Glutamatergic neuron (in vitro differentiated cells): ENCODE measurements around the gene NFKBIL1. TPM values are rescaled to one million over a fixed set of nuclear protein-coding genes. Genes with fewer than 3 reads are reported as not detected.
A peak's percentile ranks its signal among the peaks of the same experiment; 100 is the strongest.

ENCODE experiments used
- DNase-seq: peaks from one replicate; pipeline ENCODE4 v3.0.0; 2022
- H3K27ac Mint-ChIP-seq: one replicate; pipeline ENCODE4 v1.8.0; 2020; ENCODE audit warnings: mild to moderate bottlenecking, mixed read lengths, inconsistent platforms; ENCODE audit not compliant: unreplicated experiment
- H3K27me3 Mint-ChIP-seq: one replicate; pipeline ENCODE4 v1.8.0; 2020; ENCODE audit warnings: mild to moderate bottlenecking, moderate library complexity, mixed read lengths, inconsistent platforms; ENCODE audit not compliant: unreplicated experiment
- H3K36me3 Mint-ChIP-seq: one replicate; pipeline ENCODE4 v1.8.0; 2020; ENCODE audit warnings: mild to moderate bottlenecking, mixed read lengths, inconsistent platforms; ENCODE audit not compliant: unreplicated experiment
- H3K4me1 Mint-ChIP-seq: one replicate; pipeline ENCODE4 v1.8.0; 2020; ENCODE audit warnings: mild to moderate bottlenecking, low read depth, mixed read lengths, inconsistent platforms; ENCODE audit not compliant: unreplicated experiment
- H3K4me3 Mint-ChIP-seq: one replicate; pipeline ENCODE4 v1.8.0; 2020; ENCODE audit warnings: mild to moderate bottlenecking, mixed read lengths, inconsistent platforms; ENCODE audit not compliant: unreplicated experiment
- H3K9me3 Mint-ChIP-seq: one replicate; pipeline ENCODE4 v1.8.0; 2020; ENCODE audit warnings: mild to moderate bottlenecking, moderate library complexity, mixed read lengths, inconsistent platforms; ENCODE audit not compliant: unreplicated experiment
- total RNA-seq: library from RNA; stranded (reverse); fragmentation: NEBNext Ultra II Directional; extraction: Animal tissue kit (Norgen Biotek cat#: 25700); gene quantifications from one replicate; pipeline ENCODE4 v1.2.1, GENCODE V29; 2021; ENCODE audit not compliant: unreplicated experiment
- TF ChIP-seq, protein P1 (sequence below): fragments of 200-600 bp; sonication (generic); IDR thresholded peaks from one replicate; pipeline ENCODE4 v1.5.0; 2021; ENCODE audit not compliant: partially characterized antibody, unreplicated experiment

The NFKBIL1 gene
- total RNA-seq, 1 donor from 2014 or later: 29.8 TPM

DNA sequence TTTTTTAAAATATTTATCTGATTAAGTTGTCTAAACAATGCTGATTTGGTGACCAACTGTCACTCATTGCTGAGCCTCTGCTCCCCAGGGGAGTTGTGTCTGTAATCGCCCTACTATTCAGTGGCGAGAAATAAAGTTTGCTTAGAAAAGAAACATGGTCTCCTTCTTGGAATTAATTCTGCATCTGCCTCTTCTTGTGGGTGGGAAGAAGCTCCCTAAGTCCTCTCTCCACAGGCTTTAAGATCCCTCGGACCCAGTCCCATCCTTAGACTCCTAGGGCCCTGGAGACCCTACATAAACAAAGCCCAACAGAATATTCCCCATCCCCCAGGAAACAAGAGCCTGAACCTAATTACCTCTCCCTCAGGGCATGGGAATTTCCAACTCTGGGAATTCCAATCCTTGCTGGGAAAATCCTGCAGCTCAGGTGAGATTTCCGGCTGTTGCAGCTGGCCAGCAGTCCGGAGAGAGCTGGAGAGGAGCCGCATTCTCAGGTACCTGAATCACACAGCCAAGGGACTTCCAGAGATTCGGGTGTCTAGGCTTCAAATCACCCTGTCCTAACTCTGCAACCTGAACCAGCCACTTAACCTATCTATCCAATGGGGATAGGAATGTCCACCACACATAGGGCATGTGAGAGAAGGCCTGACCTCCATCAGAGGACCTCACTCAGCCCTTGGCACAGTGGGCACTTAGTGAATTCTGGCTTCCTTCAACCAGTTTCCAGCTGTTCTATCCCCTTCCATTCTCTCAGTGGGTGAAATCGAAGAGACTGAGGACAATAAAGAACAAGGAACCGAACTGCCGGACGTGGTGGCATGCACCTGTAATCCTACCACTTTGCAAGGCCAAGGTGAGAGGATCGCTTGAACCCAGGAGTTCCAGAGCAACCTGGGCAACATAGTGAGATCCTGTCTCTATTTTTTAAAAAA lies 31.0 kb downstream of the NFKBIL1 start:
- Mint-ChIP-seq H3K4me1 (peaks cover 5% of the 10 kb centered on the region), H3K9me3 (peaks cover 10% of the 10 kb centered on the region), H3K27me3 (peaks cover 10% of the 10 kb centered on the region), H3K36me3 (no peaks in the 10 kb centered on the region), H3K27ac (no peak overlapping the region), H3K4me3 (no peak overlapping the region)
- TF ChIP-seq, protein P1, sequence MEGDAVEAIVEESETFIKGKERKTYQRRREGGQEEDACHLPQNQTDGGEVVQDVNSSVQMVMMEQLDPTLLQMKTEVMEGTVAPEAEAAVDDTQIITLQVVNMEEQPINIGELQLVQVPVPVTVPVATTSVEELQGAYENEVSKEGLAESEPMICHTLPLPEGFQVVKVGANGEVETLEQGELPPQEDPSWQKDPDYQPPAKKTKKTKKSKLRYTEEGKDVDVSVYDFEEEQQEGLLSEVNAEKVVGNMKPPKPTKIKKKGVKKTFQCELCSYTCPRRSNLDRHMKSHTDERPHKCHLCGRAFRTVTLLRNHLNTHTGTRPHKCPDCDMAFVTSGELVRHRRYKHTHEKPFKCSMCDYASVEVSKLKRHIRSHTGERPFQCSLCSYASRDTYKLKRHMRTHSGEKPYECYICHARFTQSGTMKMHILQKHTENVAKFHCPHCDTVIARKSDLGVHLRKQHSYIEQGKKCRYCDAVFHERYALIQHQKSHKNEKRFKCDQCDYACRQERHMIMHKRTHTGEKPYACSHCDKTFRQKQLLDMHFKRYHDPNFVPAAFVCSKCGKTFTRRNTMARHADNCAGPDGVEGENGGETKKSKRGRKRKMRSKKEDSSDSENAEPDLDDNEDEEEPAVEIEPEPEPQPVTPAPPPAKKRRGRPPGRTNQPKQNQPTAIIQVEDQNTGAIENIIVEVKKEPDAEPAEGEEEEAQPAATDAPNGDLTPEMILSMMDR: no peak
- DNase-seq: no peak

DNA sequence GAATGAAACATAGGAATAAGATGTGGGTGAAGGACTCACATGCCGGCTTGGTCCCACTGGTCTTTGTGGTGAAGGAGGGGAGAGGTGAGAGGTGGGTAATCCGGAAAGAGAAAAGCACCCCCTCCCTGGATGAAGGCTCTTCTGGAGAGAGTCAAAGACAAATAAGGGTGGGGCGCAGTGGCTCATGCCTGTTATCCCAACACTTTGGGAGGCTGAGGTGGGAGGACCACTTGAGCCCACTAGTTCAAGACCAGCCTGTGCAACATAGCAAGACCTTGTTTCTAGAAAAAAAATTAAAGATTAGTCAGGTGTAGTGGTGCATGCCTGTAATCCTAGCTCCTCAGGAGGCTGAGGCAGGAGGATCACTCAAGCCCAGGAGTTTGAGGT lies 31.7 kb downstream of the NFKBIL1 start:
- peaks cover 5% of the 10 kb centered on the region for H3K4me1 Mint-ChIP-seq
- no peaks in the 10 kb centered on the region for H3K36me3 Mint-ChIP-seq
- no peak overlapping the region for H3K4me3 Mint-ChIP-seq
- peaks cover 9% of the 10 kb centered on the region for H3K27me3 Mint-ChIP-seq
- peaks cover 7% of the 10 kb centered on the region for H3K9me3 Mint-ChIP-seq
- DNase-seq: no peak
- TF ChIP-seq, protein P1: no peak
- H3K27ac Mint-ChIP-seq: no peak overlapping the region

DNA sequence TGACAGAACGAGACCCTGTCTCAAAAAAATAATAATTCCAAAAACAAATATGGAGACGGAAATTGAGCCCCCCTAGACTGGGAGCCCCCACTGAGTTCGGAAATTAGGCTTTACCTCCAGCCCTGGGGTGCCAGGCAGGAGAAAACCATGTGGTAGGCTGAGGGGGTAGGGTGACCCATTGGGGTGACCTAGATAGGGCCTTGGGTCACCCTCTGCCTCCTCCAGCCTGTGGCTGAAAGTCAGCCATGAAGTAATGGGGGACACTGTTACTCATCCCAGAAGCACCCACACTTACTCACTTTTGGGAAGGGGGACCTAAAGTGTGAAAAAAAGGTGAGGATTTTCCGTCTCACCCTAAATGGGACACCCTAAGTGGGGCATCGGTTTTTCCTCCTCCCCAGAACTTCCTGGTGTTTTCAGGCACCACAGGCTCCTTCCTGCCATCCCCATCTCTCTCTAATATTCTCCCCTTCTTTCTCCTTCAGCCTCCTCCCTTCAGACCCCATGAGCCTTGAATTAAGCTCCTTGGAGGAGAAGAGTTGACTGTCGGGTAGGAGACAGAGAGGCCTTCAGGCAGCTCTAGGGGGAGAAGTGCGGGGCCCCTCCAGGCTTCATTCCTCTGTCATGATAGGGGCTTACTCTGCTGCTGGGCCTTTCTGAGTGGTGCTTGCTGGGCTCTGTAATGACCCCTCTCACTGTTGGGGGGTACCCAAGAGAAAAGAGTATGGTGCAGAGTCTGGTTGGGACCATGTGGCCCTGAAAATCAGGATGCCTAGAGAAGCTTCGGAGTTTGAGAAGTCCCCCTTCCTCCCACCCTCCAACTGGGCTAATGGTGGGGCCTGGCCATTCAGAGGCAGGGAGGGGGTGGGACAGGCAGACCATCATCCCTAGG lies 32.4 kb downstream of the NFKBIL1 start:
- H3K27me3 Mint-ChIP-seq: peaks cover 9% of the 10 kb centered on the region
- peaks cover 4% of the 10 kb centered on the region for H3K9me3 Mint-ChIP-seq

DNA sequence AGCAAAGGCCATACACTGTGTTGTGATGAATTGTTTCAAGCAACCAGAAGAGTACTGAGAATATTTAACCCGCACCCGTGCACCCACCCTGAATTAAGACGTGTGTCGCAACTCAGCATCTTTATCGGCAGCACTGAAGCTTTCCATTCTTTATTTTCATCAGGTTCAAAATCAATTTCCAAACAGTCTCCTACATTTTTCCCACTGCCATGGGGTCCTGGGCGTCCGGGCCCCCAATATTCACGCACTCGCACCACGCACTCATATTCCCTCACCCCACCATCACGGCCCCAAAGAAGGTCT lies 33.0 kb downstream of the NFKBIL1 start:
- Mint-ChIP-seq H3K27ac (no peak overlapping the region), H3K36me3 (no peaks in the 10 kb centered on the region), H3K9me3 (peaks cover 4% of the 10 kb centered on the region), H3K4me3 (peak overlapping the region; percentile 64), H3K27me3 (peaks cover 5% of the 10 kb centered on the region), H3K4me1 (peaks cover 5% of the 10 kb centered on the region)
- DNase-seq: no peak
- TF ChIP-seq, protein P1: no peak

More for the DNA sequence above, 32.4 kb downstream of the NFKBIL1 start:
- H3K27ac Mint-ChIP-seq: no peak overlapping the region
- peak overlapping the region; percentile 64 for H3K4me3 Mint-ChIP-seq
- TF ChIP-seq, protein P1: no peak
- H3K36me3 Mint-ChIP-seq: no peaks in the 10 kb centered on the region
- DNase-seq: no peak
- peaks cover 5% of the 10 kb centered on the region for H3K4me1 Mint-ChIP-seq
